Mucosa of rectum (tissue), 2 donors: ENCODE measurements around the gene ADAM12.

Source experiments
- H3K27ac ChIP-seq, 2 donors: one replicate each; pipeline ENCODE4 v1.7.0; 2013; ENCODE audit warnings: inconsistent platforms in 2 of 2, low read depth in 2 of 2, low read length in 2 of 2
- H3K27me3 ChIP-seq, 2 donors: one replicate each; pipeline ENCODE4 v1.7.0; 2013; ENCODE audit warnings: low read length in 2 of 2; ENCODE audit not compliant: control insufficient read depth in 2 of 2, insufficient read depth in 2 of 2
- H3K36me3 ChIP-seq, 2 donors: one replicate each; pipeline ENCODE4 v1.7.0; 2013; ENCODE audit warnings: low read length in 2 of 2; ENCODE audit not compliant: control insufficient read depth in 2 of 2, insufficient read depth in 2 of 2
- H3K4me1 ChIP-seq, 2 donors: one replicate each; pipeline ENCODE4 v1.7.0; 2013; ENCODE audit warnings: low read length in 2 of 2, mild to moderate bottlenecking in 1 of 2; ENCODE audit not compliant: control insufficient read depth in 2 of 2, insufficient read depth in 2 of 2
- H3K4me3 ChIP-seq, 2 donors: one replicate each; pipeline ENCODE4 v1.7.0; 2013; ENCODE audit warnings: low read length in 2 of 2
- H3K9ac ChIP-seq, 2 donors: one replicate each; pipeline ENCODE4 v1.7.0; 2013; ENCODE audit warnings: low read length in 2 of 2, low read depth in 1 of 2, mild to moderate bottlenecking in 1 of 2
- H3K9me3 ChIP-seq, 2 donors: one replicate each; pipeline ENCODE4 v1.7.0; 2013; ENCODE audit warnings: low read length in 2 of 2; ENCODE audit not compliant: control insufficient read depth in 2 of 2
- donor health status: healthy.
- donor health status: Normal muscosa, but diverticular disease.

The ADAM12 gene

GRCh38 chr10:126331101-126331500, 57.2 kb downstream of the ADAM12 start:
- no peaks in the 10 kb centered on the region for H3K9me3 ChIP-seq
- H3K4me1 ChIP-seq: no peaks in the 10 kb centered on the region
- H3K36me3 ChIP-seq: no peaks in the 10 kb centered on the region
- H3K4me3 ChIP-seq: no peak overlapping the region
- H3K27me3 ChIP-seq: peaks cover 0 to 3% of the 10 kb centered on the region in 2 donors
- H3K27ac ChIP-seq: no peak overlapping the region
- H3K9ac ChIP-seq: no peak overlapping the region

GRCh38 chr10:126324826-126325225, 63.5 kb downstream of the ADAM12 start:
- Histone ChIP-seq H3K27ac (no peak overlapping the region), H3K4me3 (no peak overlapping the region), H3K9me3 (no peaks in the 10 kb centered on the region), H3K36me3 (no peaks in the 10 kb centered on the region), H3K4me1 (no peaks in the 10 kb centered on the region), H3K27me3 (no peaks in the 10 kb centered on the region), H3K9ac (no peak overlapping the region)

GRCh38 chr10:126321440-126321839, 66.8 kb downstream of the ADAM12 start:
- Histone ChIP-seq H3K4me1 (no peaks in the 10 kb centered on the region), H3K27ac (no peak overlapping the region), H3K4me3 (no peak overlapping the region), H3K9me3 (no peaks in the 10 kb centered on the region), H3K27me3 (no peaks in the 10 kb centered on the region), H3K9ac (no peak overlapping the region), H3K36me3 (no peaks in the 10 kb centered on the region)

GRCh38 chr10:126317751-126318150, 70.5 kb downstream of the ADAM12 start:
- Histone ChIP-seq H3K9me3 (no peaks in the 10 kb centered on the region), H3K27me3 (no peaks in the 10 kb centered on the region), H3K27ac (no peak overlapping the region), H3K36me3 (no peaks in the 10 kb centered on the region), H3K9ac (no peak overlapping the region), H3K4me3 (no peak overlapping the region), H3K4me1 (no peaks in the 10 kb centered on the region)

- H3K4me3 ChIP-seq: no peak overlapping the region
Observed at GRCh38 chr10:126315494-126316177, 72.6 kb downstream of the ADAM12 start.

GRCh38 chr10:126314863-126315493, 73.3 kb downstream of the ADAM12 start:
- Histone ChIP-seq H3K4me1 (no peaks in the 10 kb centered on the region), H3K27me3 (no peaks in the 10 kb centered on the region), H3K27ac (no peak overlapping the region), H3K36me3 (no peaks in the 10 kb centered on the region), H3K9me3 (no peaks in the 10 kb centered on the region), H3K4me3 (no peak overlapping the region), H3K9ac (no peak overlapping the region)

More at GRCh38 chr10:126315494-126316177, 72.6 kb downstream of the ADAM12 start:
- Histone ChIP-seq H3K36me3 (no peaks in the 10 kb centered on the region), H3K9me3 (no peaks in the 10 kb centered on the region), H3K27ac (no peak overlapping the region), H3K9ac (no peak overlapping the region), H3K4me1 (no peaks in the 10 kb centered on the region), H3K27me3 (no peaks in the 10 kb centered on the region)

GRCh38 chr10:126312167-126312566, 76.1 kb downstream of the ADAM12 start:
- Histone ChIP-seq H3K9ac (no peak overlapping the region), H3K4me3 (no peak overlapping the region), H3K36me3 (no peaks in the 10 kb centered on the region), H3K9me3 (no peaks in the 10 kb centered on the region), H3K27ac (no peak overlapping the region), H3K4me1 (no peaks in the 10 kb centered on the region), H3K27me3 (no peaks in the 10 kb centered on the region)

- Histone ChIP-seq H3K4me1 (no peaks in the 10 kb centered on the region), H3K4me3 (no peak overlapping the region), H3K9ac (no peak overlapping the region), H3K27me3 (no peaks in the 10 kb centered on the region), H3K9me3 (no peaks in the 10 kb centered on the region), H3K27ac (no peak overlapping the region), H3K36me3 (no peaks in the 10 kb centered on the region)
Observed at GRCh38 chr10:126309228-126309883, 78.9 kb downstream of the ADAM12 start.

GRCh38 chr10:126302826-126303665, 85.2 kb downstream of the ADAM12 start:
- no peaks in the 10 kb centered on the region for H3K27me3 ChIP-seq
- no peaks in the 10 kb centered on the region for H3K4me1 ChIP-seq
- no peaks in the 10 kb centered on the region for H3K36me3 ChIP-seq
- H3K4me3 ChIP-seq: no peak overlapping the region
- H3K9ac ChIP-seq: no peak overlapping the region
- no peaks in the 10 kb centered on the region for H3K9me3 ChIP-seq
- no peak overlapping the region for H3K27ac ChIP-seq

GRCh38 chr10:126302476-126302756, 85.9 kb downstream of the ADAM12 start:
- H3K9ac ChIP-seq: no peak overlapping the region
- H3K36me3 ChIP-seq: no peaks in the 10 kb centered on the region
- H3K27me3 ChIP-seq: no peaks in the 10 kb centered on the region
- H3K27ac ChIP-seq: no peak overlapping the region
- no peaks in the 10 kb centered on the region for H3K4me1 ChIP-seq
- no peak overlapping the region for H3K4me3 ChIP-seq
- no peaks in the 10 kb centered on the region for H3K9me3 ChIP-seq
